ENCODE data around the gene CAPS2.

GRCh38 chr12:75360920-75361319, 30.8 kb upstream of the CAPS2 start:
- TF ChIP-seq CTCF (IDR thresholded peaks at IDR 0.05) (no peak), POLR2A (IDR thresholded peaks at IDR 0.05) (no peak)
